GM19099 (cell line): Measurements from ENCODE around the gene FBLL1.

Experiments
- POLR2A ChIP-seq: IDR thresholded peaks from 3 replicates; pipeline ENCODE4 v1.6.1; 2011; ENCODE audit warnings: low read depth; ENCODE audit not compliant: insufficient read length; ENCODE audit errors: extremely low read depth

Gene FBLL1

DNA sequence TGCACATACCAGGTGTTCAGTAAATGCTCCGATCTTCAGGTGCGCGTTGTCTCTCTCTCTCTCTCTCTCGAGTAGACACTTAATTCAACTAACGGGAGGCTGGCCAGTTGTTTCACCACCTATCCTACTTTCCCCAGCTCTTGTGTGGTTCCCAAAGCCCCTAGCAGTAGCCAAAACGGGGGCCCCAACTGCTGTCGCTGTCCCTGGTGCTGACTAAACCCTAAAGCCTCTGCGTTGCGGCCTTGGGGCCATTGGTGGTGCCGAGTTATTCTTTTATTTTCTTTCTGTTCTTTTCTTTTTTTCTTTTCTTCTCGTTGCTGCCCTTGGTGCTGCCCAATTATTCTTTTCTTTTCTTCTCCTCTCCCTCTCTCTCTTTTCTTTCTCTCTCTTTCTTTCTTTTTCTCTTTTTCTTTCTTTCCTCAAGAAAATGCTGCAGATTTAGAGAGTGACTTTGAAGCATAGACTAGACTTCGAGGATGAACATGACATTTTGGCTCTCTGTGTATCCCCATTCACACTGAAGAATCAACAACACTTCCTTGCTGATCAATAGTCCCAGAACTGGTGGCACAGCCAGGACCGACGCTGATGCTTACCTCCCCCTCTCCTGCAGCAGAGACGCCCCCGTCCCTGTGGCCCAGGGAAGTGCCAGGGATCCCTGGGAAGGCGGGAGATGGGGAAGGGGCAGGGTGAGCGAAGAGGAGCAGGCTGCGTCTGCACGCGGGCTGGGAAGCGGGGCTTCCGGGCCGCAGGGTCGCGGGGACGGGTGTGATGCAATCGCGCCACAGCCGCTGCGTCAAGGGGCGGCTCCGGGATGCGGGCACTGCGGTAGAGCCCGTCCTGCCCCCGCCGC, at the start of gene FBLL1:
Gene FBLL1, plus strand, starts transcription at position 785 of the 853 bp plus-strand sequence. CDS start 200 bp downstream, outside the sequence.
- TF ChIP-seq POLR2A, result no peak

DNA sequence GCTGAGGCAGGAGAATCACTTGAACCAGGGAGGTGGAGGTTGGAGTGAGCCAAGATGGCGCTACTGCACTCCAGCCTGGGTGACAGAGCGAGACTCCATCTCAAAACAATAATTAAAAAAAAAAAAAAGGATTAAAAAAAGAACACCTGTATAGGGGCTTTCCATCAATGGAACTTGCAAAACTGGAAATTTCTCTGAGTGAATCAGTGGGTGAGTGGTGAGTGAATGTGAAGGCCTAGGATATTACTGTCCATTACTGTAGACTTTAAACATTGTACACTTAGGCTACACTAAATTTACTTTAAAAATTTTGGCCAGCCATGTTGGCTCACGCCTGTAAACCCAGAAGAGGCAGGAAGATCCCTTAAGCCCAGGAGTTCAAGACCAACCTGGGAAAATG, 48.5 kb upstream of the FBLL1 start:
- no peak for TF ChIP-seq POLR2A

DNA sequence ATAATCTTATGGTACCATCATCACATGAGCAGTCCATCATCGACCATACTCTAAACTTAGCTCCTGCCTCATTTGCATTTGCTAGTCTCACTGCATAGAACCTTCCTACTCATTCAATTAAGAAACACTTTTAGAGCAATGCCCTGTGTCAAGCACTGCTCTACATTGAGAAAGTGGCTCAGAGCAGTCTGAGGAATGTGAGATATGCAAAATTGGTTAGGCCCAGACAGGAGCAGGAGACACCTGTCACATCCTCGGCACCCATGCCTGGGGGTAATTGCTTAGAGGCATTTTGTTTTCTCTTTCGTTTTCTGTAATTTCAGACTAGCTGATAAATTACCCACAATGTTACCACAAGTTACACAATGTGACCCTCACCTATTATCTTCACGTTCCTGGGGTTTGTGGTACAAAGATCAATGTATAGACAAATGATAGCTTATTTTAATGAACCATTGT, 47.7 kb upstream of the FBLL1 start:
- TF ChIP-seq POLR2A, result peak; percentile 36

DNA sequence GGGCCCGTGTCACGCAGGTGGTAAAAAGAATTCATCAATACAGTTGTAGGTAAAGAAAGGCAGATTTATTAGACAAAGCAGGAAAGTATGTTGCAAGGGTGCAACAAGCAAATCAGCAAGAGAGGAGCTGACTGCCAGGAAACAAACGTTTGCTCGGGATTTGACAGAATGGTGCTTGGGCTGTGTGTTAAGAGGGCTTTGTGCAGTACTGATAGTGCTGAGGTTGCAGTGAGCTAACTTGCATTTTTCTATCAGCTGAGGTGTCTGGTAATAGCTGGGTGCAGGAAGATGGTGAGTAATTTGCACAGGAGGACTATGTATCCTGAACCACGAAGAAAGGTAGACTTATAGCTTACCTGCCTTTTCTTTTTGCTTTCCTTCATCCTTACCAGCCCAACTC, 46.7 kb upstream of the FBLL1 start:
- no peak for TF ChIP-seq POLR2A

DNA sequence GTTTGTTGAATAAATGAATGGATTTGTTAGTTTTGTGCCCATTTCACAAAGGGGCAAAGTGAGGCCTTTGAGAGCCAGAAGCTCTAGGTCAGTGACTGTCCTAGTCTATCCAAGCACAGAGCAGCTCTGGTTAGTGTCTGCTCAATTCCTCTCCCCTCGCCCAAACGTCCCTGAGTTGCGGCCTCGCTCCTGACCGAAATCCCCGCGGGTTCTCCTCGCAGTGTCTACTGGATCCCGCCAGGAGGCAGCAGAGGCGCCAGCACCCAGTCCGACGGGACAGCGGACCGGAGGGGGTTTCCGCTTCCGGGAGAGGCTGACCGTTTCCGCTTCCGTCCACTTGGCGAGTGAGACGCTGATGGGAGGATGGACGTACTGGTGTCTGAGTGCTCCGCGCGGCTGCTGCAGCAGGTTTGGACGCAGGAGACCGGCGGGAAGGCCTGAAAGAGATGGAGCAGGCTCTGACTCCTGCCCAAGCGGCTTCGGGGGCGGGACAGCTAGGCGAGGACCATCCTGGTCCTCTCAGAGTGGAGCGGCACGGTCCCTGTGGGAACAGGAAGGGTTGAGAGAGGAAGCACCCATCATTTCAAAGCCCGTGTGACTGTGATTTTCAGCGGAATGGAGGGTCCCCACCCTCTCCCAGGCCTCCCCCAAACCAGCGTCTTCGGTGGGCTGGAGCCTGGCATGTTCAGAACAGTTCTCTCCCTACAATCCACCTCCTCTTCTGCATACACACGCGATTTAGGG, 42.8 kb upstream of the FBLL1 start, which contains the start of gene RARS1:
Gene RARS1, plus strand, starts transcription at position 336 of the 744 bp plus-strand sequence. Its CDS starts 28 bp downstream, at position 364.
- TF ChIP-seq POLR2A, result peak; percentile 95

DNA sequence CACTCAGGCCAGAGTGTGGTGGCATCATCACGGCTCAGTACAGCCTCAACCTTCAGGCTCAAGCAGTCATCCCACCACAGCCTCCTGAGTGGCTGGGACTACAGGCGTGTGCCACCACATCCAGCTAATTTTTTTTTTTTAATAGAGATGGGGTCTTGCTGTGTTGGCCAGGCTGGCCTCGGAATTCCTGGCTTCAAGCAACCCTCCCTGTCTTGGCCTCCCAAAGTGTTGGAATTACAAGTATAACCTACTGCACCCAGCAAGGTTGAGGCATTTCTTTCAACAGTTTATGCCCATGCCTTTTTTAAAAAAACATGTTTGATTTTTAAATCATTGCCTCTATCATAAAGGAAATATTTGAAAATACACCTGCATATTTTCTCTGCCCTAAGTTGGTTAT, 40.0 kb upstream of the FBLL1 start:
- TF ChIP-seq POLR2A, result no peak

DNA sequence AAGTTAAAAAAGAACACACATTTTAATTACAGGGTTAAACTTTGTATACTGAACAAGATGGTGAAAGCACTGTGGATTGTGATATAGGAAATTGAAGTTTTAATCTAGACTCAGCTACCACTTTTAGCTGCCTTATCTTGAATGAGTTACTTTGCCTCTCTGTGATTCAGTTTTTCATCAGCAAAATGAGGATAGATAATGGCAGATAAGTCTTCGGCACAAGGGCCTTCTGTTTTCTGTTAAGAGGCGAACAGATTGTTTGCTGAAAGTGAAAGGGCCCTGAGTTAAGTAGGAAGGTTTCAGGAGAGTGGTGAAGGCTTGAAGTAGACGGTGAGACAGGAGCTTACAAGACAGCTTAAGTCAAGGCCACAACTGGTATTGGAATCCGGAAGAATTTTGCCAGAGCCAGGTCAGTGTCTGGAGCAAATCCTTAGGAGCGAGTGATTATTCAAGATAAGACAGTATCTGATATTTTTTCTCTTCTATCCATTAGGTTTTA, 35.0 kb upstream of the FBLL1 start:
- no peak for TF ChIP-seq POLR2A

DNA sequence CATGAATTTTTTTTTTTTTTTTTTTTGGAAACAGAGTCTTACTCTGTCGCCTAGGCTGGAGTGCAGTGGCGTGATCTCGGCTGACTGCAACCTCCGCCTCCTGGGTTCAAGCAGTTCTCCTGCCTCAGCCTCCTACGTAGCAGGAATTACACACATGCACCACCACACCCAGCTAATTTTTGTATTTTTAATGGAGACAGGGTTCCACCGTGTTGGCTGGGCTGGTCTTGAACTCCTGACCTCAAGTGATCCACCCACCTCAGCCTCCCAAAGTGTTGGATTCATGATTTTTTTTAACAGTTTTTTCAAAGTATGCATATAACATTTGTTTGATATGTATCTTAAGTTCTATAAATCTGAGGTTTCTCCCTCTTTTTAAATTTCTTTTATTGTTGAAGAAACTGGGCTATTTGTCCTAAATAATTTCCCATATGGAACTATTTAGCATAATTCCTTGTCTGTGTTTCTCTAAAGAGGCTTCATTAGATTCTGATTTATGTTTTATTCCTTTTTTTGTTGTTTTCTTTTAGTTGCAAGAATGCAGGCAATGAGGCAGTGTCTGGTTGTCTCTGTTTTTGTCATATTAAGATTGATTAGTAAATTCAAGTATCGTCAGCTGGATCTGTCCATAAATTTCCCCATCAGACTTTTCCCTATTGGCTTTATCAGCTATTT, 26.4 kb upstream of the FBLL1 start:
- TF ChIP-seq POLR2A, result no peak

DNA sequence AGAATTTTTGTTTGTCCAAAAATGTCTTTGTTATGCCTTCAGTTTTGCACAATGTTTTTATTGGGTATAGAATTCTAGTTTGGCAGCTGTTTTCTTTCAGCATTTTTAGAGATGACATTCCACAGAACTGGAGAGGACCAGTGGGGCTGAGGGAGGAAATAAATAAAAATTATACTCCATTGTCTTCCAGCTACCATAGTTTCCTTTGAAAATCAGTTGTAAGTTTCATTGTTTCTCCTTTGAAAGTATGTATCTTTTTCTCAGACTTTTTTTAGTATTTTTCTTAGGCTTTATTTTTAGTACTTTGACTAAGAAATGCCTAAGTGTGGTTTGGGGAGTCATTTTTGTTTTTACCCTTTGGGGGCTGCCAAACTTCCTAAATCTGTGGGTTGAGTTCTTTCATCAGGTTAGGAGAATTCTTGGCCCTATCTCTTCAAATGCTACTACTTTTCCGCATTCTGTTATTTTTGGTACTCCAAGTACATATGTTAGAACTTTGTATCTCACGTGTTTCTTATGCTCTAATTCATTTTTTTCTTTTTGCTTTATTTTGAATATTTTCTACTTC, 15.2 kb upstream of the FBLL1 start:
- no peak for TF ChIP-seq POLR2A

DNA sequence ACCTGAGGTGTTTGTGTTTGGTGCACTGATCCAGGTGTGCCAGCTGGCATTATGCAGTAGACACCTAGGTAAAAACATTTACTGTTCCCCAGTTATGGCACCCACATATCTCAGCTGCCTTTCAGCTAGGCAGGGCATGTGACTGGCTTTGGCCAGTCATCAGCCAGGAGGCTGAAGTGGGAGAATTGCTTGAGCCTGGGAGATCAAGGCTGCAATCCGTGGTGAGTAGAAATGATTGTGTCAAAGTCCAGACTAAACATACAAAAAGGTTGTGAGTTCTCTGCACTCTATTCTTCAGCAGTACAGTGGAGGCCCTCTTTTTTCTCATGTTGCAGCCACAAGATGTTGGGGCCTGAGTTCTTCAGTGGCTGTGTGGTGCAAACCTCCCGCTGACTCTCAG, 3.2 kb upstream of the FBLL1 start:
- no peak for TF ChIP-seq POLR2A

DNA sequence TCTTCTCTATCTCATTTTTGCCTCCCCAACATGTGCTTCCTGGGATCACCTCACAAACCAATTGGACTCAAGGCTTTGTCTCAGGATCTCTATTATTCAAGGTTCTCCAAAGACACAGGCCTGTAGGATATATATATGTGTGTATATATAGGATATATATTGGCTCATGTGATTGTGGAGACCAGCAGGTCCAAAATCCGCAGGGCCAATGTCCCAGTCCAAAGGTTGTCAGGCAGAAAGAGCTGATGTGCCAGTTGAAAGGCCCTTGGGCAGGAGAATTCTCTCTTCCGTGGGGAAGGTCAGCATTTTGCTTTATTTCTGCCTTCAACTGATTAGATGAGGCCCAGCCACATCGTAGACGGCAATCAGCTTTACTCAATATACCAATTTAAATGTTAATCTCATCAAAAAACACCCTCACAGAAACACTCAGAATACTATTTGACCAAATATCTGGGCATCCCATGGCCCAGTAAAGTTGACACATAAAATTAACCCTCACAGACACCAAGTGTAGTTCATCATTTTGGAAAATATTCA, 1.3 kb upstream of the FBLL1 start:
- TF ChIP-seq POLR2A, result no peak

DNA sequence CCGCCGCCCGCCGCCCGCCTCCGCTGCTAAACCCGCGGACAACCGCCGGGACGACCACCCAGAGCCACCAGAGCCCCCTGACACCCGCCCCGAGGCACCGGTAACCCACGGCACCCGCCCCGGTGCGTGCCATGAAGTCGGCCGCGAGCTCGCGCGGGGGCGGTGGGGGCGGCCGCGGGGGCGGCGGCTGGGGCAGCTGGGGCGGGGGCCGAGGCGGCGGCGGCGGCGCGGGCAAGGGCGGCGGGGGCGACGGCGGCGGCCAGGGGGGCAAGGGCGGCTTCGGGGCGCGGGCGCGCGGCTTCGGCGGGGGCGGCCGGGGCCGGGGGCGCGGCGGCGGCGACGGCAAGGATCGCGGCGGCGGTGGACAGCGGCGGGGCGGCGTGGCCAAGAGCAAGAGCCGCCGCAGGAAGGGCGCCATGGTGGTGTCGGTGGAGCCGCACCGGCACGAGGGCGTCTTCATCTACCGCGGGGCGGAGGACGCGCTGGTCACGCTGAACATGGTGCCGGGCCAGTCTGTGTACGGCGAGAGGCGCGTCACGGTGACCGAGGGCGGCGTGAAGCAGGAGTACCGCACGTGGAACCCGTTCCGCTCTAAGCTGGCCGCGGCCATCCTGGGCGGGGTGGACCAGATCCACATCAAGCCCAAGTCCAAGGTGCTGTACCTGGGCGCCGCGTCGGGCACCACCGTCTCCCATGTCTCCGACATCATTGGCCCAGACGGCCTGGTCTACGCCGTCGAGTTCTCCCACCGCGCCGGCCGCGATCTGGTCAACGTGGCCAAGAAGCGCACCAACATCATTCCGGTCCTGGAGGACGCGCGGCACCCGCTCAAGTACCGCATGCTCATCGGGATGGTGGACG, 499 bp downstream of the FBLL1 start:
- no peak for TF ChIP-seq POLR2A

DNA sequence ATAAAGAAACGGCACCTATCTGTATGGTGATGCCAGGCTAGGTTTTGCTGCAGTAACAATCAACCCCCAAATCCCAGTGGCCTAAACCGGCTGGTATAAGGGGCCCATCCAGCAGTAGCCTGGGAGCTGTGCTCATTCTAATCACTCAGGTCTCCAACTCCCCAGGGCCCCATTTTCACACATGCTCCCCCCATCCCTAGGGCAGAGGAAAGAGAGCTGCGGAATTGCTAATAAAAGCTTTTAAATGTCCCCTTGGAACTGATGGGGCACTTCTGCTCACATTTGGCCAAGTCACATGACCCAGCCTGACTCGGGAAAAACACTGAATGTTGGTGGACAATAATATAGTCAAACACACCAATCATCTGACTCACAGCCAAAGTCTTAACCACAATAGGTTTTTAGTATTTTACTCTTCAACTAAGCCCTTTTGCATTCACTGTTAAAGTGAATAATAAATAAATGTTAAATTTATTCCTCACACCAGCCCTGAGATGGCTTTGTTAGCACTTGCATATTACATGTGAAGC, 1.6 kb downstream of the FBLL1 start:
- TF ChIP-seq POLR2A, result no peak
